IMR-90 (cell line): Measurements from ENCODE around the gene ABHD1. TPM values are rescaled to one million over a fixed set of nuclear protein-coding genes. Genes with fewer than 3 reads are reported as not detected.

ENCODE experiments used
- ATAC-seq: fragments of 200-7000 bp; cut with Tn5 transposase; 2 replicates; pipeline ENCODE4 v1.9.1; 2020; ENCODE audit warnings: low read depth, mild to moderate bottlenecking, moderate library complexity
- BruUV-seq: library from RNA; stranded (reverse); fragments of 400-500 nt; replicated peaks from 2 replicates; lab custom pipeline; 2021; lab: Mats Ljungman, UMichigan
- CTCF ChIA-PET: fragments of 300-600 bp; formaldehyde crosslinking; extraction: SDS; loops from one replicate; lab custom pipeline; 2021; ENCODE audit warnings: antibody characterized with exemption; lab: Yijun Ruan, JAX
- POLR2A ChIA-PET: fragments of 300-600 bp; sonication (Branson Sonifier 250); formaldehyde crosslinking; loops from one replicate; lab custom pipeline; 2022; ENCODE audit warnings: antibody characterized with exemption; ENCODE audit not compliant: unreplicated experiment; lab: Charles Lee
- DNase-seq: peaks from one replicate; pipeline ENCODE4 v3.0.0; 2013
- H2AFZ ChIP-seq: replicated peaks from 2 replicates; pipeline ENCODE3; 2013; ENCODE audit warnings: low read length, mild to moderate bottlenecking; ENCODE audit not compliant: poor library complexity
- H2AK5ac ChIP-seq: 2 replicates; pipeline ENCODE4 v1.6.1; 2013; ENCODE audit warnings: low read depth, low read length, inconsistent platforms
- H2AK9ac ChIP-seq: replicated peaks from 2 replicates; pipeline ENCODE3; 2013; ENCODE audit warnings: mild to moderate bottlenecking, low read depth, low read length, moderate library complexity; ENCODE audit not compliant: poor library complexity
- H2BK120ac ChIP-seq: 2 replicates; pipeline ENCODE4 v1.6.1; 2013; ENCODE audit warnings: low read depth, low read length, inconsistent platforms
- H2BK15ac ChIP-seq: 3 replicates; pipeline ENCODE4 v1.6.1; 2013; ENCODE audit warnings: low read depth, low read length, inconsistent platforms
- H2BK20ac ChIP-seq: 2 replicates; pipeline ENCODE4 v1.6.1; 2013; ENCODE audit warnings: low read depth, mild to moderate bottlenecking, inconsistent platforms, low read length, moderate library complexity
- H2BK5ac ChIP-seq: 2 replicates; pipeline ENCODE4 v1.6.1; 2013; ENCODE audit warnings: mild to moderate bottlenecking, low read depth, low read length, inconsistent platforms; ENCODE audit not compliant: poor library complexity, severe bottlenecking
- H3K14ac ChIP-seq: replicated peaks from 2 replicates; pipeline ENCODE4 v1.6.1; 2013; ENCODE audit warnings: low read depth, low read length, inconsistent platforms
- H3K18ac ChIP-seq: 2 replicates; pipeline ENCODE4 v1.6.1; 2013; ENCODE audit warnings: low read depth, low read length, control low read depth
- H3K23ac ChIP-seq: 2 replicates; pipeline ENCODE4 v1.6.1; 2013; ENCODE audit warnings: low read depth, low read length, inconsistent platforms
- H3K27ac ChIP-seq: 2 replicates; pipeline ENCODE4 v1.5.1; 2013; ENCODE audit warnings: mild to moderate bottlenecking, control low read depth, low read length; ENCODE audit not compliant: insufficient read depth
- H3K27me3 ChIP-seq: 2 replicates; pipeline ENCODE4 v1.6.1; 2013; ENCODE audit warnings: low read length; ENCODE audit not compliant: control insufficient read depth, insufficient read depth
- H3K36me3 ChIP-seq: 2 replicates; pipeline ENCODE4 v1.6.1; 2013; ENCODE audit warnings: low read length, mixed read lengths; ENCODE audit not compliant: control insufficient read depth, insufficient read depth
- H3K4ac ChIP-seq: 2 replicates; pipeline ENCODE4 v1.6.1; 2013; ENCODE audit warnings: low read depth, low read length, inconsistent platforms
- H3K4me1 ChIP-seq: 2 replicates; pipeline ENCODE4 v1.6.1; 2013; ENCODE audit warnings: low read length, mixed read lengths; ENCODE audit not compliant: control insufficient read depth, insufficient read depth
- H3K4me2 ChIP-seq: 2 replicates; pipeline ENCODE4 v1.6.1; 2013; ENCODE audit warnings: low read depth, mild to moderate bottlenecking, control low read depth, low read length, moderate library complexity
- H3K4me3 ChIP-seq: 2 replicates; pipeline ENCODE4 v1.5.1; 2013; ENCODE audit warnings: low read depth, mild to moderate bottlenecking, control low read depth, low read length, moderate library complexity; ENCODE audit not compliant: insufficient read depth
- H3K56ac ChIP-seq: 2 replicates; pipeline ENCODE4 v1.6.1; 2013; ENCODE audit warnings: low read length, inconsistent platforms; ENCODE audit not compliant: insufficient read depth; ENCODE audit errors: extremely low read depth
- H3K79me1 ChIP-seq, 2 experiments: 2 replicates each; pipeline ENCODE4 v1.6.1; 2013; ENCODE audit warnings: low read length in 2 of 2, inconsistent platforms in 1 of 2, low read depth in 1 of 2
- H3K9ac ChIP-seq: 2 replicates; pipeline ENCODE4 v1.6.1; 2013; ENCODE audit warnings: low read depth, low read length, control low read depth
- H3K9me1 ChIP-seq: 2 replicates; pipeline ENCODE4 v1.6.1; 2013; ENCODE audit warnings: low read length, inconsistent platforms; ENCODE audit not compliant: insufficient read depth
- H3K9me3 ChIP-seq: 2 replicates; pipeline ENCODE4 v1.6.1; 2013; ENCODE audit warnings: low read length; ENCODE audit not compliant: control insufficient read depth, insufficient read depth
- H4K20me1 ChIP-seq: 2 replicates; pipeline ENCODE4 v1.6.1; 2013; ENCODE audit warnings: low read length, inconsistent platforms; ENCODE audit not compliant: insufficient read depth
- H4K5ac ChIP-seq: 2 replicates; pipeline ENCODE4 v1.6.1; 2013; ENCODE audit warnings: mild to moderate bottlenecking, low read depth, low read length, control low read depth
- H4K8ac ChIP-seq, 2 experiments: 2 replicates each; pipeline ENCODE4 v1.6.1; 2013; ENCODE audit warnings: low read depth in 2 of 2, low read length in 2 of 2, control low read depth in 1 of 2, inconsistent platforms in 1 of 2
- H4K91ac ChIP-seq: 2 replicates; pipeline ENCODE4 v1.6.1; 2013; ENCODE audit warnings: low read depth, low read length, inconsistent platforms; ENCODE audit not compliant: insufficient read depth
- BHLHE40 ChIP-seq: fragments of 150-350 bp; IDR thresholded peaks from 2 replicates; pipeline ENCODE4 v1.6.1; 2016; ENCODE audit warnings: mild to moderate bottlenecking, low read depth, low read length
- CEBPB ChIP-seq: IDR thresholded peaks from 2 replicates; pipeline ENCODE4 v1.6.1; 2012; ENCODE audit warnings: low read depth, low read length, improper control_type of control experiment
- CHD1 ChIP-seq: IDR thresholded peaks from 2 replicates; pipeline ENCODE4 v1.6.1; 2012; ENCODE audit warnings: low read depth, low read length, improper control_type of control experiment
- CTCF ChIP-seq: conservative IDR thresholded peaks from 2 replicates; pipeline ENCODE4 v1.5.1; 2012; ENCODE audit warnings: mild to moderate bottlenecking, low read depth, low read length, improper control_type of control experiment
- FOS ChIP-seq: fragments of 150-350 bp; IDR thresholded peaks from 2 replicates; pipeline ENCODE4 v1.6.1; 2016; ENCODE audit warnings: low read depth, low read length
- MAFK ChIP-seq: IDR thresholded peaks from 2 replicates; pipeline ENCODE4 v1.6.1; 2012; ENCODE audit warnings: low read depth, low read length, improper control_type of control experiment
- MAZ ChIP-seq: IDR thresholded peaks from 2 replicates; pipeline ENCODE4 v1.6.1; 2012; ENCODE audit warnings: low read depth, mild to moderate bottlenecking, low read length, improper control_type of control experiment, moderate library complexity, borderline replicate concordance
- MXI1 ChIP-seq: IDR thresholded peaks from 2 replicates; pipeline ENCODE4 v1.6.1; 2012; ENCODE audit warnings: low read depth, mild to moderate bottlenecking, low read length, moderate library complexity, borderline replicate concordance
- NFE2L2 ChIP-seq: fragments of 150-350 bp; IDR thresholded peaks from 2 replicates; pipeline ENCODE4 v1.6.1; 2016; ENCODE audit warnings: low read depth, mild to moderate bottlenecking, low read length
- POLR2A ChIP-seq: IDR thresholded peaks from 2 replicates; pipeline ENCODE4 v1.6.1; 2012; ENCODE audit warnings: mild to moderate bottlenecking, low read depth, low read length
- RAD21 ChIP-seq: IDR thresholded peaks from 2 replicates; pipeline ENCODE4 v1.6.1; 2012; ENCODE audit warnings: low read length, improper control_type of control experiment
- RCOR1 ChIP-seq: IDR thresholded peaks from 2 replicates; pipeline ENCODE4 v1.6.1; 2012; ENCODE audit warnings: mild to moderate bottlenecking, low read length, improper control_type of control experiment; ENCODE audit not compliant: insufficient replicate concordance
- RFX5 ChIP-seq: IDR thresholded peaks from 2 replicates; pipeline ENCODE4 v1.8.0; 2012; ENCODE audit warnings: low read depth, mild to moderate bottlenecking, low read length, moderate library complexity
- SMC3 ChIP-seq: fragments of 150-350 bp; IDR thresholded peaks from 2 replicates; pipeline ENCODE4 v1.6.1; 2016; ENCODE audit warnings: low read depth, mild to moderate bottlenecking, antibody characterized with exemption, low read length, moderate library complexity
- USF2 ChIP-seq: fragments of 150-350 bp; IDR thresholded peaks from 2 replicates; pipeline ENCODE4 v1.6.1; 2017; ENCODE audit warnings: mild to moderate bottlenecking, antibody characterized with exemption, low read length, low read depth
- WGBS, 2 experiments: methylation state at CpG; one replicate each; pipeline versions ENCODE4 v1.1.5 to v1.1.7; 2013; ENCODE audit warnings: missing lambda C conversion rate in 2 of 2; ENCODE audit not compliant: insufficient read length in 1 of 2; ENCODE audit errors: extremely low coverage in 2 of 2; 5-methylcytosine and 5-hydroxymethylcytosine counted together
- dilution Hi-C: fragments of 300-500 bp; cut with HindIII; formaldehyde crosslinking; loops from one replicate; pipeline ENCODE4 v1.14.3; 2018; ENCODE audit warnings: low sequenced_read_pairs; ENCODE audit not compliant: unreplicated experiment
- in situ Hi-C: fragments of 300-500 bp; cut with MboI; formaldehyde crosslinking; loops from 3 replicates; pipeline ENCODE4 v1.14.3; 2019; ENCODE audit warnings: low sequenced_read_pairs, inconsistent platforms, mixed read lengths
- intact Hi-C: fragments of 100-400 bp; cut with micrococcal nuclease; formaldehyde crosslinking; loops from 2 replicates; pipeline ENCODE4 v1.10.0; 2022
- polyA plus RNA-seq, 3 experiments: library from polyadenylated mRNA; depleted of rRNA; stranded (reverse); fragments of >200 nt; gene quantifications; 2 replicates each; pipeline ENCODE4 v1.2.3, GENCODE V29; 2012; ENCODE audit warnings: low replicate concordance in 1 of 3
- total RNA-seq: library from RNA; depleted of rRNA; stranded (reverse); fragments of >200 nt; gene quantifications from 2 replicates; pipeline ENCODE4 v1.2.3, GENCODE V29; 2012
- TF ChIP-seq, protein P1 (sequence below): fragments of 150-350 bp; IDR thresholded peaks from 2 replicates; pipeline ENCODE4 v1.6.1; 2016; ENCODE audit warnings: low read depth, mild to moderate bottlenecking, low read length, moderate library complexity, borderline replicate concordance

The ABHD1 gene
- total and polyA plus RNA-seq, 2 of the 4 experiments (the other 2 are of a cell fraction) = 0.24 TPM; not detected in 1

DNA sequence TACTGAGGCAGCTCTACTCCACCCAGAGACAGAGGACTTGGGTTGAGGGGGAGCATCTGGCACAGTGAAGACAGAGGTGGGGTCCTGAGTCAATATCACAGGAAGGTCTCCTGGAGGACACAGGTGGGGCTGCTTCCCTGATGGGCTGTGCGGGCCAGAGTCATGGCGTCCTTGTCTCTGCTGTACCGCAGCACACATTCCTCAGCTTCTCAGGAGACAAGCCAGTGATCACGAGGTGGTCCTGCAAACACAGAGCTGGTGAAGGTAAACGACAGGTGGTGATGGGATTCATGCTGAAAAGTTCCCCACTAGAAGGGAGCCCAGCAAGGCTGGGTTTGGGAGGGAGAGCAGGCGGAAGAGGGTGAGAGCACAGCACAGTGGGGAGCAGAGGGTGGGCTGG, 34.9 kb downstream of the ABHD1 start:
- Histone ChIP-seq H3K4ac (no peak overlapping the region), H3K27me3 (peaks cover 13% of the 10 kb centered on the region), H2AK9ac (no peak overlapping the region), H4K5ac (no peak overlapping the region), H3K9me3 (no peaks in the 10 kb centered on the region), H3K4me2 (no peak overlapping the region), H2BK20ac (no peak overlapping the region), H2BK5ac (no peak overlapping the region), H3K9ac (no peak overlapping the region), H3K14ac (no peak overlapping the region), H2BK15ac (no peak overlapping the region), H3K9me1 (no peaks in the 10 kb centered on the region), H3K36me3 (no peaks in the 10 kb centered on the region), H2AK5ac (no peak overlapping the region), H4K20me1 (no peaks in the 10 kb centered on the region; the same call in 1 of the 2 replicates), H3K18ac (no peak overlapping the region), H3K23ac (no peak overlapping the region), H3K79me1 (no peaks in the 10 kb centered on the region), H3K4me1 (no peaks in the 10 kb centered on the region), H2AFZ (no peak overlapping the region), H4K91ac (no peak overlapping the region), H3K56ac (no peak overlapping the region), H2BK120ac (no peak overlapping the region), H3K27ac (no peak overlapping the region), H3K4me3 (no peak overlapping the region), H4K8ac (no peak overlapping the region)
- POLR2A ChIA-PET = interaction anchor here (0.5 kb wide), 1 partner anchor 24 kb away, joined by 5 read pairs; no protein-coding TSS in a partner anchor
- WGBS, 2 experiments = 38% methylated on average over 2 of the region's 6 CpGs; no CpG with 5 or more reads in 1 of the 2 experiments
- no peak for ATAC-seq
- TF ChIP-seq RCOR1 (no peak), CEBPB (no peak), RFX5 (no peak), FOS (no peak), RAD21 (no peak), CHD1 (no peak), MAZ (no peak), BHLHE40 (no peak), NFE2L2 (no peak), USF2 (no peak), SMC3 (no peak), MXI1 (no peak), POLR2A (no peak), CTCF (no peak), MAFK (no peak)
- TF ChIP-seq, protein P1, sequence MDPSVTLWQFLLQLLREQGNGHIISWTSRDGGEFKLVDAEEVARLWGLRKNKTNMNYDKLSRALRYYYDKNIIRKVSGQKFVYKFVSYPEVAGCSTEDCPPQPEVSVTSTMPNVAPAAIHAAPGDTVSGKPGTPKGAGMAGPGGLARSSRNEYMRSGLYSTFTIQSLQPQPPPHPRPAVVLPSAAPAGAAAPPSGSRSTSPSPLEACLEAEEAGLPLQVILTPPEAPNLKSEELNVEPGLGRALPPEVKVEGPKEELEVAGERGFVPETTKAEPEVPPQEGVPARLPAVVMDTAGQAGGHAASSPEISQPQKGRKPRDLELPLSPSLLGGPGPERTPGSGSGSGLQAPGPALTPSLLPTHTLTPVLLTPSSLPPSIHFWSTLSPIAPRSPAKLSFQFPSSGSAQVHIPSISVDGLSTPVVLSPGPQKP = no peak
- in situ Hi-C loops (no loop called here), dilution Hi-C loops (no loop called here), intact Hi-C loops (no loop called here)
- no peak for DNase-seq
- CTCF ChIA-PET = interaction anchor here (1.1 kb wide), 1 partner anchor 11 kb away, joined by 4 read pairs; no protein-coding TSS in a partner anchor
- BruUV-seq = no TSS peak
